H1 (cell line): Measurements from ENCODE around the gene RASGRP1. TPM values are rescaled to one million over a fixed set of nuclear protein-coding genes. Genes with fewer than 3 reads are reported as not detected.

Source experiments
- CTCF ChIP-seq, 3 experiments: IDR thresholded peaks; 1 replicate in 2 of 3; 2 replicates in 1 of 3; pipeline versions ENCODE4 v1.5.1 to v1.6.1; 2011; ENCODE audit warnings: low read length in 3 of 3, mild to moderate bottlenecking in 3 of 3, inconsistent platforms in 2 of 3, low read depth in 1 of 3, moderate library complexity in 1 of 3; ENCODE audit not compliant: insufficient read depth in 1 of 3; ENCODE audit errors: control extremely low read depth in 1 of 3
- polyA plus RNA-seq, 7 experiments: library from polyadenylated mRNA; depleted of rRNA in 3 of 7; stranded (reverse) in 5 of 7; unstranded in 2 of 7; fragments of >200 nt in 5 of 7; fragments of 200-250 nt in 2 of 7; gene quantifications; 1 replicate in 5 of 7; 2 replicates in 1 of 7; 4 replicates in 1 of 7; pipeline versions ENCODE4 v1.2.1 to v1.2.3, GENCODE V29; 2011 to 2013; ENCODE audit warnings: missing spikeins in 2 of 7, mixed read lengths in 2 of 7
- total RNA-seq: library from RNA; stranded (reverse); fragmentation: NEBNext Ultra II Directional; extraction: Animal tissue kit (Norgen Biotek cat#: 25700); gene quantifications from 2 replicates; pipeline ENCODE4 v1.2.1, GENCODE V29; 2021

Gene RASGRP1
- total and polyA plus RNA-seq, 2 of the 8 experiments (the other 6 are each of a cell fraction or from before 2014, with no cell fraction given) = 1.1 to 2.1 TPM

- no peak for TF ChIP-seq CTCF (IDR thresholded peaks at IDR 0.05; ENCODE audit: control extremely low read depth in 1 of 3, insufficient read depth in 1 of 3, low read depth in 1 of 3, low read length in 3 of 3)
These were observed 31.1 kb downstream of the RASGRP1 start (continued) for GRCh38 chr15:38533416-38533915.
